Stimulated activated CD4-positive, alpha-beta T cell treated with anti-CD3 and anti-CD28 coated beads, Interleukin-4, amount 100 ng/mL, for 1 hour (primary cell): ENCODE data around the gene SPIB.
"Not testable (repeated sequence)": the region's sequence is repeated elsewhere in the genome, so short reads cannot be mapped to it uniquely, and the experiment has no call there.

Experiments
- DNase-seq: peaks from one replicate; pipeline ENCODE4 v3.0.0-alpha.2; 2020

The SPIB gene

GRCh38 chr19:50420127-50420526, 1.4 kb downstream of the SPIB start:
- DNase-seq = no peak

- DNase-seq = no peak
Measured at GRCh38 chr19:50420808-50421207, 2.1 kb downstream of the SPIB start.

GRCh38 chr19:50422397-50423278, 3.9 kb downstream of the SPIB start:
- DNase-seq = no peak

DNA sequence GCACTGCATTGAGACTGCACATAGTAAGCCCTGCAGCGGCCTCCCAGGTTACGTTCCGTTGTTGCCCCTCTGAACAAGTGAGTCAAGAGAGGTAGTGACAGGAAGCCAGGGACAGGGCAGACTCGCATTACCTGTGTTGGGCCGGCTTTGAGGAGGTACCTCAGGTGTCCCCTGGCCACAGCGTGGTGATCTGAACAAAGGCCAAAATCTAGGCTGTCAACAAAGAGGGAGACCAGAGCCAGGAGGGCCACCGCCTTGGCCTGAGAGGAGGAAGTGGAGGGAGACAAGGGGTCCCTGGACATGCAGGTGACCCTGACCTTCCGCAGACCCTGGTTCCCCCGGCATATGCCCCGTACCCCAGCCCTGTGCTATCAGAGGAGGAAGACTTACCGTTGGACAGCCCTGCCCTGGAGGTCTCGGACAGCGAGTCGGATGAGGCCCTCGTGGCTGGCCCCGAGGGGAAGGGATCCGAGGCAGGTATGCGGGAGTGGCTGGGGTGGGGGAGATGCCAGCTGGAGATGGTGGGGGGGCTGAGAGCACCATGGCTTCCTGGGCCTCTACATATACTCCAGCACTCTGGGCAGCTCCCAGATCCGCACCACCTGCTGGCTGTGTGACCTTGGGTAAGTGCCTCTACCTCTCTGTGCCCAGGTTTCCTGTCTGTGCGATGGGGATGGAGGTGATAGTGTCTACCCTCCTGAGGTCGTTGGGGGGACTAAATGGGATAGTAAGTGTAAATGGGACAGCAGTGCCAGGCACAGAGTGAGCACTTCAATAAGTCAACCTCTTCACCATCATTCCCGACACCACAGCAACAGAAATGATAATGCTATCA, 4.8 kb downstream of the SPIB start:
- DNase-seq = no peak

DNA sequence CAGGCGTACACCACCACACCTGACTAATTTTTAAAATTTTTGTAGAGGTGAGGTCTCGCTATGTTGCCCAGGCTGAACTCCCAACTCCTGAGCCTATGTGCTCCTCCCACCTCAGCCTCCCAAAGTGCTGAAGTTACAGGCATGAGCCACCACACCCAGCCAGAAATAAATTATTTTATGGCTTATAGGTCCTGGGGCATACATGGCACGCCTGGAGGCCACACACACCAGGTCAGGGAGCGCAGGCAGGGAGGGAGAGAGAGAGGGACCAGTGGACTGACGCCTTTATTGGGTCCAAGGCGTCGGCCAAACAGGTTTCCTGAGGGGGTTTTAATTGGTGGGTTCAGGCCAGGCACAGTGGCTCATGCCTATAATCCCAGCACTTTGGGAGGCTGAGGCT, 6.8 kb downstream of the SPIB start:
- no peak for DNase-seq

GRCh38 chr19:50427318-50427925, 8.7 kb downstream of the SPIB start:
- DNase-seq = no peak

- peak; percentile 44 for DNase-seq
Measured at GRCh38 chr19:50427997-50428425, 9.3 kb downstream of the SPIB start.

DNA sequence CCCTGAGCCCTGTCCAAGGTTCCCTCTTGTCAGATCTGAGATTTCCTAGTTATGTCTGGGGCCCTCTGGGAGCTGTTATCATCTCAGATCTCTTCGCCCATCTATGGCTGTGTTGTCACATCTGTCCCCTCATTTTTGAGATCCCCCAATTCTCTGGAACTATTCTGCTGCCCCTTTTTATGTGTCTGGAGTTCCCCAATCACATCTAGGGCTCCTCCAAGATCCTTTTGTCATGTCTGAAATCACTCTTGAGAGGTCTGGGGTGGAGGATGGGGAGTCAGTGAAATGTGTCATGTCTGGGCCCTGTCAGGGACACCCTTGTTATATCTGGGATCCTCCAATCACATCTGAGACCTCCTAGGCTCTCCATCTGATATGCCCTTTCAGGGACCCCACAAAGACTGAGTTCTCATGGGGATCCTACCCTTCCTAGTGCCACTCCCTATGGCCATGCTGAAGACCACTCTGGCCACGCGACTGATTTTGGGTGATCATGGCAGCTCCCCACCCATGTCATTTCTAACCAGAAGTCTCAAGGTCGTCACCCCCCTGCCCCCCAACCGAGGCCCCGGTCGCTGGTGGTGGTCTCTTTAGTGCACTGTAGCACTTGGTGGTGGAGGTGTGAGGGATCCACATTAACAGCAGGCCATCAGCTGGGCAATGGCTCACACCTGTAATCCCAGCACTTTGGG, 10.2 kb downstream of the SPIB start:
- no peak for DNase-seq

DNA sequence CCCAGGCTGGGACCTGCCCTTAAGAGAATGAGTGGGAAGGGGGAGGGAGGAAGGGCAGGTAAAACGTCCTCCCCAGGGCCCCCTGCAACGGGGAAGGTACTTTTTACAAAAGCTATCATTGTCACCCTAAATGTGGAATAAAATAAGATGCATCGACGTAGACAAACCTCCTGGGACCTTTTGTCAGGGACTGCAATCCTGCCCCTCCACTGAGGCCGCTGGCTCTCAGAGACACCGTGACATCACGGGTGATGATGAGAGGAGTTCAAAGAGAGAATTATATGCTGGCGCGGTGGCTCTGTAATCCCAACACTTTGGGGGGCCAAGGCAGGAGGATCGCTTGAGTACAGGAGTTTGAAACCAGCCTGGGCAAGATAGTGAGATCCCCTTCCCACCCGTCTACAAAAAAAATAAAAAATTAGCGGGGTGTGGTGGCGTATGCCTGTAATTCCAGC, 12.2 kb downstream of the SPIB start:
- no peak for DNase-seq

DNA sequence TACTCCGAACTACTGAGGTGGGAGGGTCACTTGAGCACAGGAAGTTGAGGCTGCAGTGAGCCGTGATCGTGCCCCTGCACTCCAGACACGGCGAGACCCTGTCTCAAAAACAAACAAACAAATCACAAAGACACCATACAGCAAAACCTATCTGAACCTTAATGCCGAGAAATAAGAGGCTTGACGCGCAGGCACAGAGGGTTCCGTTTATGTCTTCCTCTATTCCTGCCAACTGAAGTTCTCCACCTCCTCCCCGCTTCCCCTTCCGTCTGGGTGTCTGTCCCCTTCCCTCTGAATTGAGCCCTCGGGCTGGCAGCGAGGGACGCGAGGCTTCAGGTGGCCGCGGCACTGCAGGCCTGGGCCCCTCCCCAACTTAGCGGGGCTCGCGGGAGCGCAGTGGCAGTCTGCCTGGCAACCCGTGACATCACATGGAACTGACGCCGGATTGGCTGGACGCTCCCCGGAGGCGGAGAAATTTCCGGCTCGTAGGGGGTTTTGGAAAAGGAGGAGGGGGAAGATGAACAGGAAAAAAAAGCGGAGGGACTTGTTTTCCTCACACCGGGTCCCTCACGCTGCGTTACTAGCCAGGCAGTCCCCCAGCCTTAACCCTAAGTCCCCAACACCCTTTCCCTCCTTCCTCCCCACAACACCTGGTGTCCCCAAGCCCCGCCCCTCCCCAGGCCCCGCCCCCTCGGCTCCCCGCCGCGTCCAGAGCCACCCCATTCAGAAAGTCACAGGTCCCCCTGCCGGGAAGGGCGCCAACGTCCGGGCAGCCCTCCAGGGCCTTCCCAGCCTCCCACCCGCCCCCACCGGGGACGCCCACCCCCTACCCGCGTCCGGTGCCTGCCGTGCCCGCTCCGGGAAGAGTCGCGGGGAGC, 12.8 kb downstream of the SPIB start:
- DNase-seq = peak; percentile 86

DNA sequence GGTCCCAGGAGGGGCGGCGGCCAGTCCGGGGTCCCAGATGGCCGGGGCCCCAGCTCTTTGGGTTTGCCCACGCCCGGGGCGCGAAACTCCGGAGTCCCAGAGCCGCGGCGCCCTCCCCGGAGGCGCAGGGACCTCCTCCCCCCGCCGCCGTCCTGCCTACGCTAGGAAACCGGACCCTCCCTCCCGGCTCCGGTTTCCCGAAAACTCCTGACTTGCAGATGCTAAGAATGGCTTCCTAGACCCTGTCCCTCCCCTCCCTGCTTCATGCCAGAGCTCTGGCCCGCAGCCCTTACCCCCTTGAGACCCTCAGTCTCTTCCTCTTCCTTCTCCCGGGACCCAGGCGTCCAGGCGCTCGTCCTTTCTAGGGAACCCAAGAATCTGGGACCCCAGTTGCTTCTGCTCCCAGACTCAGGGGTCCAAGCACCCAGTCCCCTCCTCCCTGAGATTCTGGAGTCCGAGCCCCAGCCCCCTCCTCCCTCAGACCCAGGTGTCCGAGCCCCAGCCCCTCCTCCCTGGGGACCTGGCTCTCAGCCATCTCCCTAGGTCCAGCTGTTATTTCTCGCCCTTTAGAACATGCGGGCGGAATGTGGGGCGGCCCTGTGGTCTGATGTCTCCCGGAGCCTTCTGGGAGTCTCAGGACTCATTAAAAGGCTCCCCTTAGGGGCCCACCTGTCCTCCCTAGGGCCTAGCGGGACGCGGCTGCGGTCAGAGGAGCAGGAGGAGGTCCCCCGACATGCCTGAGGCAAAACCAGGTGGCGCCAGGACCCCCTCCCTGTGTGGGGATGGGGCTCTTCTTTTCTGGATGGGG, 13.7 kb downstream of the SPIB start, which contains the start of gene MYBPC2:
TSS of gene MYBPC2 (plus strand) at position 672 of the 808 bp plus-strand sequence. CDS start at position 734, 62 bp downstream.
- no peak for DNase-seq

DNA sequence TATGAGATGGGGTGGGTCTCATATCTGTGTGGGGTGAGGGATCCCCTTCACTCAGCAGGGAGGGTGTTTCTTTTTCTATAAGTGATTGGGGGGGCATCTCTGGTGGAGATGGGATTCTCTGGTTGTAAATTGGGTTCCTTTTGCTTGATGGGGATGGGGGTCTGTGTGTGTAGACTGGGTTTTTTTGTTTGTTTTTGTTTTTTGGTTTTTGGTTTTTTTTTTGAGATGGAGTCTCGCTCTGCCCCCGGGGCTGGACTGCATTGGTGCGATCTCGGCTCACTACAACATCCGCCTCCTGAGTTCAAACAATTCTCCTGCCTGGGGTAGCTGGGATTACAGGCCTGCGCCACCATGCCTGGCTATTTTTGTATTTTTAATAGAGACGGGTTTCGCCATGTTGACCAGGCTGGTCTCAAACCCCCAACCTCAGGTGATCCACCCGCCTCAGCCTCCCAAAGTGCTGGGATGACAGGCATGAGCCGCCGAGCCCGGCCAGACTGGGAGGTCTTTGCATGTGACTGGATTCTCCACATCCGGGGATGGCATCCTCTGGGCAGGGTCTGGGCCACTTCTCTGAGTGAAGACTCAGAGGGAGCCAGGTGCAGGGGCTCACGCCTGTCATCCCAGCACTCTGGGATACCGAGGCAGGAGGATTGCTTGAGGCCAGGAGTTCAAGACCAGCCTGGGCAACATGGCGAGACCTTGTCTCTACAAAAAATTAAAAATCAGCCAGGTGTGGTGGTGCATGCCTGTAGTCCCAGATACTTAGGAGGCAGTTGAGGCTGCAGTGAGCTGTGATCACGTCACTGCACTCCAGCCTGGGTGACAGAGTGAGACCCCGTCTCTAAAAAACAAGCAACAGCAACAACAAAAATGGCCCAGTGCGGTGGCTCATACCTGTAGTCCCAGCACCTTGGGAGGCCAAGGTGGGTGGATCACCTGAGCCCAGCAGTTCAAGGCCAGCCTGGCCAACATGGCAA, 14.8 kb downstream of the SPIB start:
- DNase-seq = no peak

DNA sequence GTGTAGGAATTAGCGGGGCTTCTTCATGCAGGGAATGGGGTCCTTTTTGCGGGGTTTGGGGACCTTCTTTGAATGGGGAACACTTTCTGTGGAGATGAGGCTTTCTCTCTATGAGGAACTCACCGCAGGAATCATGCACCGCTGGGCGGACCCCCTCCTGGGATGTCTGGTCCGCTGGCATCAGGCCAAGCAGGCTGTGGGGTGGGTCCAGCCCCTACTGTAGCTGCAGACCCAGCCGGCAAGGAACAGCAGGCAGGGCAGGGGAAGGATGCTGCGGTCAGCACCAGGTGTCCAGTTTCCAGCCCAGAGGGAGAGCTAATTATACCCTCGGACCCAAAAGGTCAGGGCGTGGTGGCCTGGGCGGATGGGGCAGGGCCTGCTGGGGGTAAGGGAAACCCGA, 15.8 kb downstream of the SPIB start:
- DNase-seq = no peak

- DNase-seq = no peak
Measured at GRCh38 chr19:50435221-50435620, 16.5 kb downstream of the SPIB start.

GRCh38 chr19:50435627-50436026, 16.9 kb downstream of the SPIB start:
- no peak for DNase-seq

- no peak for DNase-seq
Measured at GRCh38 chr19:50437862-50438449, 19.2 kb downstream of the SPIB start.

- DNase-seq = not testable (repeated sequence)
Measured at GRCh38 chr19:50439130-50439529, 20.4 kb downstream of the SPIB start.

DNA sequence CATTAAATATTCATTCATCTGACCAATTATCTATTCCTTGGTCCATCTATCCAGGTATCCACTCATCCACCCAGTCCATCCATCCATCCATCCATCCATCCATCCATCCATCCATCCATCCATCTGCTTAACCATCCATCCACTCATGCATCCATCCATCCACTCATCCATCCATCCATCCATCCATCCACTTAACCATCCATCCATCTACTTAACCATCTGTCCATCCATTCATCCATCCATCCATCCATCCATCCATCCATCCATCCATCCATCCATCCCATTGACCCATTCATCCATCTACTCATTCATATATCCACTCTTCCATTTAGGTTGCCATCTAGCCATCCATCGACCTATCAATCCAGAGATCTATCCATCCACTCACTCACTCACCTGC, 25.3 kb downstream of the SPIB start:
- DNase-seq = no peak

GRCh38 chr19:50447053-50447452, 28.3 kb downstream of the SPIB start:
- DNase-seq = no peak
